ENCODE data around the gene RUNDC3A.

DNA sequence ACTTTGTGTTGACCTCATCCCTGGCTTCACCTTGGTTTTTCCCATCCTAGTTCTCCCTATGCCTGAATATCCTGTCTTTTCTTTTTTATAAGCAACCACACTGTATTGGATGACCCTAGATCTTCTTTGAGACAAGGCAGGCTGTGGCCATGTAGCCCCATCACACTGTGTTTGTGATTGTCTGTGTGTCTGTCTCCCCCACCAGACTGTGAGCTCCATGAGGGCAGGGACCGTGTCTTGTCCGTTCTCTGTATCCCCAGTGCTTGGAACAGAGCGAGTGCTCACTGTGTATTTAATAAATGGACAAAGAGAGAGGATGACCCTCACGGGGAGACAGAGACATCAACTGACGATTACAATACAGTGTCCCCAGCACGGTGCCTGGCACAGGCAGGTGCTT, 9.1 kb downstream of the RUNDC3A start:
- TF ChIP-seq ZNF274 (IDR thresholded peaks at IDR 0.05; ENCODE audit: low read depth, low read length) (no peak), YY1 (IDR thresholded peaks at IDR 0.05; ENCODE audit: insufficient read depth, insufficient read length) (no peak)
